K562 (cell line): Measurements from ENCODE around the gene KCNJ15. TPM values are rescaled to one million over a fixed set of nuclear protein-coding genes. Genes with fewer than 3 reads are reported as not detected.

ENCODE experiments used
- ATAC-seq: fragments of 200-7000 bp; cut with Tn5 transposase; 3 replicates; pipeline ENCODE4 v1.9.1; 2020; ENCODE audit warnings: moderate library complexity
- BruUV-seq: library from RNA; stranded (reverse); fragments of 400-500 nt; replicated peaks from 2 replicates; lab custom pipeline; 2021; lab: Mats Ljungman, UMichigan
- CTCF ChIA-PET: fragments of 300-600 bp; formaldehyde crosslinking; extraction: SDS; loops from one replicate; lab custom pipeline; 2021; ENCODE audit warnings: low intra/inter-chr PET ratio; lab: Yijun Ruan, JAX
- POLR2A ChIA-PET: fragments of 300-600, 350-650 bp; sonication (Branson Sonifier 250); formaldehyde crosslinking; extraction: SDS; loops from one replicate; lab custom pipeline; 2021; ENCODE audit warnings: antibody characterized with exemption, inconsistent platforms; lab: Yijun Ruan, JAX
- DNase-seq, 4 experiments: peaks; one replicate each; pipeline versions ENCODE4 v3.0.0 to v3.0.0-alpha.2; 2011 to 2018; ENCODE audit warnings: low spot score in 3 of 4, mixed read lengths in 3 of 4; ENCODE audit errors: extremely low read depth in 1 of 4
- FAIRE-seq: peaks from 2 replicates; lab custom pipeline; 2011; peaks lifted over from hg19 to GRCh38; lab: Jason Lieb, UNC
- H2AFZ ChIP-seq: 2 replicates; pipeline ENCODE4 v1.6.0; 2011; ENCODE audit warnings: low read depth, low read length, control low read depth, inconsistent platforms
- H3K27ac ChIP-seq: fragments of 200-600 bp; 3 replicates; pipeline ENCODE4 v1.8.0; 2011; ENCODE audit warnings: low read depth, mild to moderate bottlenecking, control low read depth, inconsistent platforms, low read length, moderate library complexity, mixed read lengths; ENCODE audit errors: extremely low read depth
- H3K27me3 ChIP-seq, 2 experiments: fragments of 300-600 bp in 1 of 2; 2 replicates in 1 of 2; 3 replicates in 1 of 2; pipeline versions ENCODE4 v1.6.0 to v1.8.0; 2011; ENCODE audit warnings: inconsistent platforms in 2 of 2, low read length in 2 of 2, mild to moderate bottlenecking in 1 of 2, mixed read lengths in 1 of 2, moderate library complexity in 1 of 2; ENCODE audit not compliant: control insufficient read depth in 2 of 2, insufficient read depth in 2 of 2
- H3K36me3 ChIP-seq: fragments of 300-600 bp; 3 replicates; pipeline ENCODE4 v1.8.0; 2011; ENCODE audit warnings: mild to moderate bottlenecking, low read length, inconsistent platforms; ENCODE audit not compliant: control insufficient read depth, insufficient read depth
- H3K4me1 ChIP-seq, 2 experiments: fragments of 200-600 bp in 1 of 2; replicated peaks in 1 of 2; 2 replicates in 1 of 2; 3 replicates in 1 of 2; pipeline versions ENCODE4 v1.5.1 to v1.8.0; 2011; ENCODE audit warnings: inconsistent platforms in 2 of 2, low read length in 2 of 2, mild to moderate bottlenecking in 1 of 2, mixed read lengths in 1 of 2, moderate library complexity in 1 of 2; ENCODE audit not compliant: control insufficient read depth in 2 of 2, insufficient read depth in 2 of 2
- H3K4me2 ChIP-seq: 2 replicates; pipeline ENCODE4 v1.6.1; 2011; ENCODE audit warnings: low read length, control low read depth, inconsistent platforms, mixed read lengths; ENCODE audit not compliant: insufficient read depth
- H3K4me3 ChIP-seq: fragments of 200-600 bp; sonication (generic), shearing (Covaris generic); 2 replicates; pipeline ENCODE4 v1.5.1; 2016; ENCODE audit warnings: control low read depth, inconsistent platforms
- H3K79me2 ChIP-seq: fragments of 200-600 bp; 3 replicates; pipeline ENCODE4 v1.8.0; 2011; ENCODE audit warnings: low read length, inconsistent platforms; ENCODE audit not compliant: control insufficient read depth, insufficient read depth
- H3K9ac ChIP-seq, 2 experiments: 2 replicates each; pipeline versions ENCODE4 v1.6.0 to v1.6.1; 2011; ENCODE audit warnings: low read depth in 2 of 2, low read length in 2 of 2, control low read depth in 1 of 2, inconsistent platforms in 1 of 2, mild to moderate bottlenecking in 1 of 2, mixed read lengths in 1 of 2; ENCODE audit not compliant: insufficient read depth in 1 of 2
- H3K9me1 ChIP-seq: one replicate; pipeline ENCODE4 v1.6.0; 2011; ENCODE audit warnings: inconsistent platforms, mild to moderate bottlenecking, low read length, moderate library complexity; ENCODE audit not compliant: control insufficient read depth, insufficient read depth
- H3K9me3 ChIP-seq: replicated peaks from 2 replicates; pipeline ENCODE4 v1.5.1; 2011; ENCODE audit warnings: low read depth, low read length, inconsistent platforms; ENCODE audit not compliant: control insufficient read depth, insufficient read depth
- H4K20me1 ChIP-seq: replicated peaks from 2 replicates; pipeline ENCODE4 v1.6.1; 2011; ENCODE audit warnings: low read length, inconsistent platforms, mixed read lengths; ENCODE audit not compliant: control insufficient read depth, insufficient read depth
- CC2D1A ChIP-seq: fragments of 450-650 bp; IDR thresholded peaks from 2 replicates; pipeline ENCODE4 v1.6.1; 2017; ENCODE audit warnings: mild to moderate bottlenecking
- CXXC5 ChIP-seq: fragments of 250-450 bp; sonication (Bioruptor Pico); IDR thresholded peaks from 2 replicates; pipeline ENCODE4 v1.8.0; 2022; ENCODE audit warnings: inconsistent platforms, mild to moderate bottlenecking, moderate library complexity
- JUND ChIP-seq, 2 experiments: IDR thresholded peaks; 2 replicates in 1 of 2; 3 replicates in 1 of 2; pipeline ENCODE4 v1.6.1; 2011; ENCODE audit warnings: borderline replicate concordance in 2 of 2, low read depth in 2 of 2, low read length in 2 of 2, improper control_type of control experiment in 1 of 2, missing biosample characterization in 1 of 2, missing genetic modification characterization in 1 of 2, missing genetic modification reagents in 1 of 2
- KDM2B ChIP-seq: fragments of 250-450 bp; sonication (Bioruptor Pico); IDR thresholded peaks from 2 replicates; pipeline ENCODE4 v1.8.0; 2021; ENCODE audit warnings: mild to moderate bottlenecking, moderate library complexity
- RCOR1 ChIP-seq, 2 experiments: IDR thresholded peaks; 2 replicates each; pipeline ENCODE4 v1.6.1; 2012; ENCODE audit warnings: low read depth in 2 of 2, low read length in 2 of 2, borderline replicate concordance in 1 of 2, improper control_type of control experiment in 1 of 2
- TFAM ChIP-seq: fragments of 250-450 bp; sonication (Bioruptor Pico); conservative IDR thresholded peaks from 2 replicates; pipeline ENCODE4 v1.5.0; 2021; ENCODE audit warnings: mild to moderate bottlenecking, moderate library complexity
- ZNF121 ChIP-seq: sonication (generic); formaldehyde crosslinking; conservative IDR thresholded peaks from 2 replicates; pipeline ENCODE4 v1.8.0; 2022; ENCODE audit warnings: missing genetic modification reagents
- ZNF551 ChIP-seq: fragments of 250-450 bp; sonication (Bioruptor Pico); IDR thresholded peaks from 2 replicates; pipeline ENCODE4 v1.5.0; 2021; ENCODE audit warnings: mild to moderate bottlenecking, moderate library complexity
- WGBS: fragments of 100-300 bp; shearing (Covaris generic); methylation state at CpG from one replicate; pipeline ENCODE4 v1.1.6; 2016; ENCODE audit warnings: low coverage, mixed read lengths; ENCODE audit not compliant: insufficient coverage; ENCODE audit errors: missing lambda C conversion rate; 5-methylcytosine and 5-hydroxymethylcytosine counted together
- in situ Hi-C: fragments of 300-500 bp; cut with MboI; formaldehyde crosslinking; loops from 4 replicates; pipeline ENCODE4 v1.15.0; 2018; ENCODE audit warnings: inconsistent platforms, mixed read lengths
- intact Hi-C: fragments of 100-400 bp; cut with micrococcal nuclease; formaldehyde crosslinking; loops from 2 replicates; pipeline ENCODE4 v1.14.2; 2022
- polyA plus RNA-seq, 8 experiments: library from polyadenylated mRNA; depleted of rRNA in 4 of 8; stranded (reverse) in 5 of 8; unstranded in 3 of 8; fragments of >200 nt; fragmentation: Nextera tagmentation in 2 of 8; fragmentation: Illumina TruSeq in 1 of 8; extraction: Ambion mirVana in 2 of 8; extraction: Trizol in 1 of 8; gene quantifications; 2 replicates each; pipeline versions ENCODE4 v1.2.1 to v1.2.3, GENCODE V29; 2011 to 2014; ENCODE audit warnings: inconsistent platforms in 1 of 8, missing spikeins in 1 of 8
- total RNA-seq, 7 experiments: library from RNA; depleted of rRNA in 6 of 7; stranded (reverse); fragments of >200 nt in 6 of 7; fragmentation: Illumina TruSeq in 2 of 7; extraction: Trizol in 2 of 7; gene quantifications; 2 replicates each; pipeline versions ENCODE4 v1.2.1 to v1.2.3, GENCODE V29; 2011 to 2021; ENCODE audit warnings: low replicate concordance in 1 of 7
- TF ChIP-seq, protein P1 (sequence below): fragments of 250-450 bp; sonication (Bioruptor Pico); IDR thresholded peaks from 2 replicates; pipeline ENCODE4 v1.5.0; 2020; ENCODE audit warnings: mild to moderate bottlenecking
- TF ChIP-seq, protein P2 (sequence below): IDR thresholded peaks from 2 replicates; pipeline ENCODE4 v1.6.1; 2011; ENCODE audit warnings: borderline replicate concordance, low read depth, mild to moderate bottlenecking, moderate library complexity, low read length; ENCODE audit not compliant: insufficient read depth, poor library complexity, severe bottlenecking
- TF ChIP-seq, protein P3 (sequence below): fragments of 450-650 bp; formaldehyde crosslinking; conservative IDR thresholded peaks from 2 replicates; pipeline ENCODE4 v1.4.0; 2022; ENCODE audit warnings: mild to moderate bottlenecking, missing genetic modification characterization
- TF ChIP-seq, protein P4 (sequence below), 3 experiments: IDR thresholded peaks in 2 of 3; conservative IDR thresholded peaks in 1 of 3; 2 replicates each; pipeline ENCODE4 v1.5.1; 2011 to 2012; ENCODE audit warnings: low read length in 3 of 3, mild to moderate bottlenecking in 3 of 3, control low read depth in 2 of 3, improper control_type of control experiment in 1 of 3, inconsistent platforms in 1 of 3, low read depth in 1 of 3, mixed read lengths in 1 of 3, moderate library complexity in 1 of 3; ENCODE audit not compliant: insufficient read depth in 2 of 3

Gene KCNJ15
- total and polyA plus RNA-seq, 9 of the 15 experiments (the other 6 are each of a cell fraction or from before 2014, with no cell fraction given), result 0.20 to 3.0 (median 0.72) TPM; not detected in 1

DNA sequence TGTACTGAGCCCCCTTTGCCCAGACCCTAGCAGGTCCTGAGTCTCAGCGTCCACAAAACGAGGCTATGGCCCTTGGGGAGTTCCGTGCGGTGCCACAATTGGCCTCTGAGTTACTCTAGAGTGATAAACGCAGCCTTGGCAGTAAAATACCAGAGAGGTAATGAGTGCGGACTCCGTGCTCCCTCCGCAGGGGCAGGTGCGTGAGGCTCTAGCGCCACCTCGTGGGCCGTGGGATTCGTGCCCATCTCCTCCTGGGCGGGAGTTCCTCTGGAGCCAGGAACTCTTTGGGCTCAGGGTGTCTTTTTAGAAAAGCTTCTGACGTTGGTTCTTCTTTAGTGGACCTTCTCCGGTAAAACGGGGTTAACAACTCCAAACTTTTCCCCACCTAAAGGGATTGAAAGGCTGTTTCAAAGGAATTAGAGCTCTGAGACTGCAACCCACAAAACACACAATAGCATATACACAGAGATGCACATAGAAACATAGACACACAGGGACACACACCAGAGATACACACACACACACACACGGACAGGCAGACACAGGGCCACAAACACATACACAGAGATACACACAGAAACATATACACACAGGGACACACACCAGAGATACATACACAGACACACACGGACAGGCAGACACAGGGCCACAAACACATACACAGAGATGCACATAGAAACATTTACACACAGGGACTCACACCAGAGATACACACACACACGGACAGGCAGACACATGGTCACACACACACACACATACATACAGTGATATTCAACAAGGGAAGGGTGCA, 99.4 kb downstream of the KCNJ15 start:
- intact Hi-C loops, result loop anchor here (1.0 to 10.0 kb wide), 5 partner anchors 137 to 681 kb away; partner anchors contain the start of gene KCNJ6
- peak; percentile 96 for ATAC-seq
- Histone ChIP-seq H3K4me1 (peaks cover 0 to 7% of the 10 kb centered on the region in 2 experiments; a peak in 2 of 5 replicates), H3K4me3 (no peak overlapping the region), H3K9me3 (no peaks in the 10 kb centered on the region), H3K4me2 (no peak overlapping the region), H3K9ac (no peak overlapping the region), H3K9me1 (no peaks in the 10 kb centered on the region), H3K27me3 (peaks cover 0 to 11% of the 10 kb centered on the region in 2 experiments; a peak in 3 of 5 replicates), H3K36me3 (no peaks in the 10 kb centered on the region), H3K27ac (no peak overlapping the region), H2AFZ (no peak overlapping the region), H3K79me2 (no peaks in the 10 kb centered on the region), H4K20me1 (no peaks in the 10 kb centered on the region)
- in situ Hi-C loops, result no loop called here
- 4% methylated on average over 20 of the region's 20 CpGs for WGBS
- POLR2A ChIA-PET, result interaction anchor here (0.6 kb wide), 1 partner anchor 648 kb away, joined by 3 read pairs; no protein-coding TSS in a partner anchor
- peak; percentile 97 for FAIRE-seq
- peak; percentile 83 to 93 (median 90) for DNase-seq
- CTCF ChIA-PET, result interaction anchor here (0.6 to 1.9 kb wide), 10 partner anchors 150 to 773 kb away, joined by 3 to 8 read pairs (median 4); no protein-coding TSS in a partner anchor
- BruUV-seq, result no TSS peak
- TF ChIP-seq, protein P1, sequence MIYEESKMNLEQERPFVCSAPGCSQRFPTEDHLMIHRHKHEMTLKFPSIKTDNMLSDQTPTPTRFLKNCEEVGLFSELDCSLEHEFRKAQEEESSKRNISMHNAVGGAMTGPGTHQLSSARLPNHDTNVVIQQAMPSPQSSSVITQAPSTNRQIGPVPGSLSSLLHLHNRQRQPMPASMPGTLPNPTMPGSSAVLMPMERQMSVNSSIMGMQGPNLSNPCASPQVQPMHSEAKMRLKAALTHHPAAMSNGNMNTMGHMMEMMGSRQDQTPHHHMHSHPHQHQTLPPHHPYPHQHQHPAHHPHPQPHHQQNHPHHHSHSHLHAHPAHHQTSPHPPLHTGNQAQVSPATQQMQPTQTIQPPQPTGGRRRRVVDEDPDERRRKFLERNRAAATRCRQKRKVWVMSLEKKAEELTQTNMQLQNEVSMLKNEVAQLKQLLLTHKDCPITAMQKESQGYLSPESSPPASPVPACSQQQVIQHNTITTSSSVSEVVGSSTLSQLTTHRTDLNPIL (CRISPR knock-in tag), result no peak
- peak; percentile 41; the same call in 1 of the 2 replicates for TF ChIP-seq JUND (IDR thresholded peaks at IDR 0.05; ENCODE audit: borderline replicate concordance, low read depth, low read length)
- TF ChIP-seq JUND (tag; IDR thresholded peaks at IDR 0.05; ENCODE audit: borderline replicate concordance, low read depth, low read length), result no peak
- 0 out of 2 replicates have a peak, but pooled peaks have one; percentile 19 for TF ChIP-seq CXXC5 (CRISPR knock-in tag)
- TF ChIP-seq ZNF121 (CRISPR knock-in tag), result no peak
- peak; percentile 64; the same call in 1 of the 2 replicates for TF ChIP-seq CC2D1A
- TF ChIP-seq, protein P2, sequence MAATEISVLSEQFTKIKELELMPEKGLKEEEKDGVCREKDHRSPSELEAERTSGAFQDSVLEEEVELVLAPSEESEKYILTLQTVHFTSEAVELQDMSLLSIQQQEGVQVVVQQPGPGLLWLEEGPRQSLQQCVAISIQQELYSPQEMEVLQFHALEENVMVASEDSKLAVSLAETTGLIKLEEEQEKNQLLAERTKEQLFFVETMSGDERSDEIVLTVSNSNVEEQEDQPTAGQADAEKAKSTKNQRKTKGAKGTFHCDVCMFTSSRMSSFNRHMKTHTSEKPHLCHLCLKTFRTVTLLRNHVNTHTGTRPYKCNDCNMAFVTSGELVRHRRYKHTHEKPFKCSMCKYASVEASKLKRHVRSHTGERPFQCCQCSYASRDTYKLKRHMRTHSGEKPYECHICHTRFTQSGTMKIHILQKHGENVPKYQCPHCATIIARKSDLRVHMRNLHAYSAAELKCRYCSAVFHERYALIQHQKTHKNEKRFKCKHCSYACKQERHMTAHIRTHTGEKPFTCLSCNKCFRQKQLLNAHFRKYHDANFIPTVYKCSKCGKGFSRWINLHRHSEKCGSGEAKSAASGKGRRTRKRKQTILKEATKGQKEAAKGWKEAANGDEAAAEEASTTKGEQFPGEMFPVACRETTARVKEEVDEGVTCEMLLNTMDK, result peak; percentile 57
- no peak for TF ChIP-seq TFAM (CRISPR knock-in tag)
- TF ChIP-seq, protein P3, sequence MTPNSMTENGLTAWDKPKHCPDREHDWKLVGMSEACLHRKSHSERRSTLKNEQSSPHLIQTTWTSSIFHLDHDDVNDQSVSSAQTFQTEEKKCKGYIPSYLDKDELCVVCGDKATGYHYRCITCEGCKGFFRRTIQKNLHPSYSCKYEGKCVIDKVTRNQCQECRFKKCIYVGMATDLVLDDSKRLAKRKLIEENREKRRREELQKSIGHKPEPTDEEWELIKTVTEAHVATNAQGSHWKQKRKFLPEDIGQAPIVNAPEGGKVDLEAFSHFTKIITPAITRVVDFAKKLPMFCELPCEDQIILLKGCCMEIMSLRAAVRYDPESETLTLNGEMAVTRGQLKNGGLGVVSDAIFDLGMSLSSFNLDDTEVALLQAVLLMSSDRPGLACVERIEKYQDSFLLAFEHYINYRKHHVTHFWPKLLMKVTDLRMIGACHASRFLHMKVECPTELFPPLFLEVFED (CRISPR knock-in tag), result 0 out of 2 replicates have a peak, but pooled peaks have one; percentile 8
- TF ChIP-seq, protein P4, sequence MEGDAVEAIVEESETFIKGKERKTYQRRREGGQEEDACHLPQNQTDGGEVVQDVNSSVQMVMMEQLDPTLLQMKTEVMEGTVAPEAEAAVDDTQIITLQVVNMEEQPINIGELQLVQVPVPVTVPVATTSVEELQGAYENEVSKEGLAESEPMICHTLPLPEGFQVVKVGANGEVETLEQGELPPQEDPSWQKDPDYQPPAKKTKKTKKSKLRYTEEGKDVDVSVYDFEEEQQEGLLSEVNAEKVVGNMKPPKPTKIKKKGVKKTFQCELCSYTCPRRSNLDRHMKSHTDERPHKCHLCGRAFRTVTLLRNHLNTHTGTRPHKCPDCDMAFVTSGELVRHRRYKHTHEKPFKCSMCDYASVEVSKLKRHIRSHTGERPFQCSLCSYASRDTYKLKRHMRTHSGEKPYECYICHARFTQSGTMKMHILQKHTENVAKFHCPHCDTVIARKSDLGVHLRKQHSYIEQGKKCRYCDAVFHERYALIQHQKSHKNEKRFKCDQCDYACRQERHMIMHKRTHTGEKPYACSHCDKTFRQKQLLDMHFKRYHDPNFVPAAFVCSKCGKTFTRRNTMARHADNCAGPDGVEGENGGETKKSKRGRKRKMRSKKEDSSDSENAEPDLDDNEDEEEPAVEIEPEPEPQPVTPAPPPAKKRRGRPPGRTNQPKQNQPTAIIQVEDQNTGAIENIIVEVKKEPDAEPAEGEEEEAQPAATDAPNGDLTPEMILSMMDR (IDR thresholded peaks at IDR 0.05 in 2 of 3, conservative IDR thresholded peaks at IDR 0.05 in 1 of 3; ENCODE audit: insufficient read depth in 2 of 3, low read depth in 1 of 3, low read length in 3 of 3), result peak; percentile 95 to 99 (median 98)
- 0 out of 4 replicates have a peak, but pooled peaks of 1 of the 2 experiments have one; percentile 47 for TF ChIP-seq RCOR1 (IDR thresholded peaks at IDR 0.05; ENCODE audit: borderline replicate concordance in 1 of 2, low read depth in 2 of 2, low read length in 2 of 2)
- no peak for TF ChIP-seq ZNF551
- TF ChIP-seq KDM2B (CRISPR knock-in tag), result 0 out of 2 replicates have a peak, but pooled peaks have one; percentile 27
